Sigmoid colon (tissue), 7 donors: Measurements from ENCODE around the gene CHRNA4. TPM values are rescaled to one million over a fixed set of nuclear protein-coding genes. Genes with fewer than 3 reads are reported as not detected.

Experiments
- DNase-seq: peaks from one replicate; pipeline ENCODE4 v3.0.0-alpha.2; 2019
- H3K27ac ChIP-seq, 4 donors: fragments of 200-600 bp; sonication (generic); one replicate each; pipeline ENCODE4 v1.5.1; 2016 to 2019; ENCODE audit warnings: mild to moderate bottlenecking in 1 of 4
- H3K27me3 ChIP-seq, 3 donors: fragments of 200-600 bp; sonication (generic); one replicate each; pipeline ENCODE4 v1.5.1; 2019; ENCODE audit warnings: mild to moderate bottlenecking in 1 of 3
- H3K36me3 ChIP-seq, 4 donors: fragments of 200-600 bp; sonication (generic); one replicate each; pipeline ENCODE4 v1.5.1; 2016 to 2019
- H3K4me1 ChIP-seq, 4 donors: fragments of 200-600 bp; sonication (generic); one replicate each; pipeline ENCODE4 v1.5.1; 2017 to 2019
- H3K4me3 ChIP-seq, 4 donors: fragments of 200-600 bp; sonication (generic); one replicate each; pipeline ENCODE4 v1.5.1; 2017 to 2019; ENCODE audit warnings: mild to moderate bottlenecking in 2 of 4, moderate library complexity in 1 of 4
- H3K9me3 ChIP-seq, 4 donors: fragments of 200-600 bp in 3 of 4; sonication (generic) in 3 of 4; one replicate each; pipeline versions ENCODE4 v1.5.1 to v1.6.1; 2013 to 2019
- CTCF ChIP-seq, 4 experiments: fragments of 450-650 bp in 3 of 4; fragments of 200-600 bp in 1 of 4; IDR thresholded peaks; one replicate each; pipeline ENCODE4 v1.5.1; 2016 to 2019; ENCODE audit warnings: antibody characterized with exemption in 4 of 4, mild to moderate bottlenecking in 3 of 4, moderate library complexity in 2 of 4
- EP300 ChIP-seq, 4 donors: sonication (generic); formaldehyde crosslinking; IDR thresholded peaks; one replicate each; pipeline ENCODE4 v1.6.1; 2017; ENCODE audit warnings: antibody characterized with exemption in 4 of 4
- POLR2A ChIP-seq, 2 donors: fragments of 450-650 bp; IDR thresholded peaks; one replicate each; pipeline ENCODE4 v1.6.1; 2016; ENCODE audit warnings: antibody characterized with exemption in 2 of 2, mild to moderate bottlenecking in 2 of 2, moderate library complexity in 2 of 2
- POLR2AphosphoS5 ChIP-seq, 4 donors: sonication (generic); formaldehyde crosslinking; IDR thresholded peaks; one replicate each; pipeline ENCODE4 v1.6.1; 2017; ENCODE audit warnings: antibody characterized with exemption in 4 of 4
- WGBS, 2 donors: extraction: QIAGEN DNeasy Blood & Tissue Kit; methylation state at CpG; one replicate each; pipeline ENCODE4 v1.1.7; 2013; 5-methylcytosine and 5-hydroxymethylcytosine counted together
- intact Hi-C: fragments of 100-400 bp; cut with DNase I; formaldehyde crosslinking; loops from one replicate; pipeline ENCODE4 v1.15.1; 2023
- polyA plus RNA-seq, 3 donors: library from polyadenylated mRNA; stranded (reverse); fragments of 200-250 nt; gene quantifications; one replicate each; pipeline ENCODE4 v1.2.3, GENCODE V29; 2013
- total RNA-seq, 4 donors: library from RNA; depleted of rRNA; stranded (reverse); fragments of >200 nt; gene quantifications; one replicate each; pipeline ENCODE4 v1.1.0, GENCODE V29; 2016
- donor health status: healthy with polysubstance abuse.
- donor health status: Bipolar disorder and iron deficiency.
- donor health status: healthy.

Gene CHRNA4
- total and polyA plus RNA-seq, 7 donors: 0.07 to 1.1 TPM; not detected in 5

- no peak overlapping the region for H3K4me3 ChIP-seq
- no peaks in the 10 kb centered on the region for H3K9me3 ChIP-seq
- WGBS, 2 donors: 94 to 97% methylated on average over 33 of the region's 33 CpGs
- H3K27ac ChIP-seq: no peak overlapping the region
- TF ChIP-seq POLR2AphosphoS5 (IDR thresholded peaks at IDR 0.05) (no peak), POLR2A (IDR thresholded peaks at IDR 0.05) (no peak), CTCF (IDR thresholded peaks at IDR 0.05) (no peak), EP300 (IDR thresholded peaks at IDR 0.05) (no peak)
- intact Hi-C loops: no loop called here
- no peaks in the 10 kb centered on the region for H3K36me3 ChIP-seq
- H3K4me1 ChIP-seq: peaks cover 0 to 21% (median 4%) of the 10 kb centered on the region in 4 donors
- H3K27me3 ChIP-seq: peaks cover 0 to 59% (median 34%) of the 10 kb centered on the region in 3 donors
- no peak for DNase-seq
Measured at GRCh38 chr20:63350196-63350595, 11.0 kb downstream of the CHRNA4 start.

- Histone ChIP-seq H3K27me3 (peaks cover 0 to 59% (median 34%) of the 10 kb centered on the region in 3 donors), H3K9me3 (no peaks in the 10 kb centered on the region), H3K4me1 (peaks cover 0 to 26% (median 4%) of the 10 kb centered on the region in 4 donors), H3K36me3 (no peaks in the 10 kb centered on the region), H3K4me3 (no peak overlapping the region), H3K27ac (no peak overlapping the region)
- WGBS, 2 donors: 84 to 92% methylated on average over 29 of the region's 29 CpGs
- no peak for DNase-seq
- TF ChIP-seq POLR2A (IDR thresholded peaks at IDR 0.05) (no peak), POLR2AphosphoS5 (IDR thresholded peaks at IDR 0.05) (no peak)
- intact Hi-C loops: no loop called here
Measured at GRCh38 chr20:63349516-63349895, 11.6 kb downstream of the CHRNA4 start.

- Histone ChIP-seq H3K4me1 (peaks cover 0 to 26% (median 4%) of the 10 kb centered on the region in 4 donors), H3K36me3 (no peaks in the 10 kb centered on the region), H3K4me3 (no peak overlapping the region), H3K27me3 (peaks cover 0 to 62% (median 34%) of the 10 kb centered on the region in 3 donors), H3K9me3 (no peaks in the 10 kb centered on the region), H3K27ac (no peak overlapping the region)
- no peak for TF ChIP-seq POLR2A (IDR thresholded peaks at IDR 0.05)
- TF ChIP-seq CTCF (IDR thresholded peaks at IDR 0.05): no peak
- no peak for TF ChIP-seq EP300 (IDR thresholded peaks at IDR 0.05)
- no peak for DNase-seq
- intact Hi-C loops: no loop called here
- 85 to 90% methylated on average over 29 of the region's 29 CpGs for WGBS, 2 donors
Measured at GRCh38 chr20:63348828-63349515, 12.2 kb downstream of the CHRNA4 start.

GRCh38 chr20:63347950-63348827 lies 13.0 kb downstream of the CHRNA4 start:
- TF ChIP-seq POLR2A (IDR thresholded peaks at IDR 0.05) (no peak), EP300 (IDR thresholded peaks at IDR 0.05) (no peak), CTCF (IDR thresholded peaks at IDR 0.05) (no peak), POLR2AphosphoS5 (IDR thresholded peaks at IDR 0.05) (no peak)
- H3K4me1 ChIP-seq: peaks cover 0 to 26% (median 4%) of the 10 kb centered on the region in 4 donors
- 79 to 85% methylated on average over 46 of the region's 46 CpGs for WGBS, 2 donors
- no peak overlapping the region for H3K4me3 ChIP-seq
- H3K9me3 ChIP-seq: no peaks in the 10 kb centered on the region
- no peak for DNase-seq
- no peaks in the 10 kb centered on the region for H3K36me3 ChIP-seq
- no peak overlapping the region for H3K27ac ChIP-seq
- H3K27me3 ChIP-seq: peaks cover 0 to 67% (median 38%) of the 10 kb centered on the region in 3 donors
- intact Hi-C loops: no loop called here

- 82 to 84% methylated on average over 33 of the region's 33 CpGs for WGBS, 2 donors
- Histone ChIP-seq H3K4me1 (peaks cover 0 to 19% (median 0%) of the 10 kb centered on the region in 4 donors), H3K36me3 (no peaks in the 10 kb centered on the region), H3K27ac (no peak overlapping the region), H3K27me3 (peaks cover 0 to 62% (median 30%) of the 10 kb centered on the region in 3 donors), H3K4me3 (no peak overlapping the region), H3K9me3 (no peaks in the 10 kb centered on the region)
- intact Hi-C loops: no loop called here
- DNase-seq: no peak
- TF ChIP-seq CTCF (IDR thresholded peaks at IDR 0.05) (no peak), POLR2AphosphoS5 (IDR thresholded peaks at IDR 0.05) (no peak), POLR2A (IDR thresholded peaks at IDR 0.05) (no peak), EP300 (IDR thresholded peaks at IDR 0.05) (no peak)
Measured at GRCh38 chr20:63347081-63347741, 13.9 kb downstream of the CHRNA4 start.
